CD4-positive, CD25-positive, alpha-beta regulatory T cell (primary cell): ENCODE results near the gene SF3B5. TPM values are rescaled to one million over a fixed set of nuclear protein-coding genes. Genes with fewer than 3 reads are reported as not detected.
"Not testable (repeated sequence)": the region's sequence is repeated elsewhere in the genome, so short reads cannot be mapped to it uniquely, and the experiment has no call there.

Experiments
- ATAC-seq, 2 donors: fragments of 150-1000 bp; cut with Tn5 transposase; one replicate each; pipeline ENCODE4 v1.10.0; 2021; ENCODE audit warnings: low read depth in 2 of 2, moderate number of reproducible peaks in 2 of 2, moderate library complexity in 1 of 2
- DNase-seq, 3 donors: peaks; one replicate each; pipeline versions ENCODE4 v3.0.0 to v3.0.0-alpha.2; 2012 to 2022; ENCODE audit warnings: mixed read lengths in 1 of 3
- H3K27ac ChIP-seq: one replicate; pipeline ENCODE4 v1.7.0; 2013; ENCODE audit warnings: mild to moderate bottlenecking, low read length; ENCODE audit not compliant: insufficient read depth, poor library complexity, severe bottlenecking
- H3K27me3 ChIP-seq: one replicate; pipeline ENCODE4 v1.7.0; 2013; ENCODE audit warnings: low read length; ENCODE audit not compliant: control insufficient read depth, insufficient read depth
- H3K36me3 ChIP-seq: one replicate; pipeline ENCODE4 v1.7.0; 2013; ENCODE audit warnings: mild to moderate bottlenecking, low read length, moderate library complexity; ENCODE audit not compliant: control insufficient read depth, insufficient read depth
- H3K4me1 ChIP-seq: 2 replicates; pipeline ENCODE4 v1.7.0; 2013; ENCODE audit warnings: mild to moderate bottlenecking, low read length; ENCODE audit not compliant: insufficient read depth, control insufficient read depth, poor library complexity, severe bottlenecking
- H3K4me3 ChIP-seq: one replicate; pipeline ENCODE4 v1.7.0; 2013; ENCODE audit warnings: low read depth, mild to moderate bottlenecking, low read length, moderate library complexity
- H3K9me3 ChIP-seq, 2 experiments: 1 replicate in 1 of 2; 2 replicates in 1 of 2; pipeline ENCODE4 v1.7.0; 2013; ENCODE audit warnings: low read length in 2 of 2, mild to moderate bottlenecking in 1 of 2, moderate library complexity in 1 of 2; ENCODE audit not compliant: control insufficient read depth in 2 of 2
- H3K27ac Mint-ChIP-seq, 3 donors: one replicate each; pipeline ENCODE4 v1.8.0; 2020 to 2022; ENCODE audit warnings: mild to moderate bottlenecking in 3 of 3, mixed read lengths in 3 of 3, moderate library complexity in 2 of 3
- H3K27me3 Mint-ChIP-seq: one replicate; pipeline ENCODE4 v1.8.0; 2022; ENCODE audit warnings: mild to moderate bottlenecking, mixed read lengths
- H3K36me3 Mint-ChIP-seq: one replicate; pipeline ENCODE4 v1.8.0; 2020; ENCODE audit warnings: mixed read lengths
- H3K4me1 Mint-ChIP-seq, 4 donors: one replicate each; pipeline ENCODE4 v1.8.0; 2020 to 2022; ENCODE audit warnings: mixed read lengths in 4 of 4, mild to moderate bottlenecking in 1 of 4
- H3K4me3 Mint-ChIP-seq, 4 donors: one replicate each; pipeline ENCODE4 v1.8.0; 2020 to 2022; ENCODE audit warnings: mild to moderate bottlenecking in 4 of 4, mixed read lengths in 4 of 4, moderate library complexity in 3 of 4
- H3K9me3 Mint-ChIP-seq, 7 donors: one replicate each; pipeline ENCODE4 v1.8.0; 2020 to 2022; ENCODE audit warnings: mixed read lengths in 7 of 7, mild to moderate bottlenecking in 3 of 7, moderate library complexity in 2 of 7
- polyA plus RNA-seq, 4 donors: library from polyadenylated mRNA; unstranded; fragments of 300-500 nt; fragmentation: Illumina TruSeq; gene quantifications; one replicate each; pipeline ENCODE4 v1.2.3, GENCODE V29; 2021
- total RNA-seq: library from RNA; stranded (reverse); gene quantifications from one replicate; pipeline ENCODE4 v1.2.3, GENCODE V29; 2022

Gene SF3B5
- total and polyA plus RNA-seq, 5 donors from 2014 or later, result 127 to 448 (median 440) TPM

DNA sequence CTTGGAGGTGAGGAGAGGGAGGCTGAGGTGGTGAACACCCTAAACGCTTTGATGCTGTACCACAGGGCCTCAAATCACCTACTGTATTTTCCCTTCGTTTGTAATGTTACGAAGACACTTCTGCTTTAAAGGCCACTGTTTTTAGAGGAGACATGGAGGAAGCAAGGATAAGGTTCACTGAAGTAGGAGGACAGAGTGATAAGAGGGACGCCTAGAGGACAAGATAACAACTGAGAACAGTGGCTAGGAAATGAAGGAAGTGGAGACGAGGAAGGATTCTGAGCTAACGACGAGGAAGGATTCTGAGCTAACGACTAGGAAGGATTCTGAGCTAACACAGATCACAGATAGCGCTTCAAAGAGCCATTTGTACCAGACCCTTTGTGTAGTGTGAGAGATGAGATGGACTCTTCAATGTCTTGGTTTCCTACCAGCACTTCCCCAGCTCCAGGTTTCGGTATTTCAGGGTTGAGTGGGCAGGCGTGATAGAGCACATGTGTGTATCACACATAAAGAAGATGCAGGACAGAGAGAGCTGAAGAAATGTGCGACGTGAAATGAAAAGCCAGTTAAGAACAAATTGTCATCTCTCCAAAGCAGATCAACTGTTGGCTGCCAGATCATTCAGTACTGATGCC, 7.5 kb downstream of the SF3B5 start:
- no peak for ATAC-seq
- H3K27ac ChIP-seq, result no peak overlapping the region
- H3K9me3 Mint-ChIP-seq, result no peaks in the 10 kb centered on the region

DNA sequence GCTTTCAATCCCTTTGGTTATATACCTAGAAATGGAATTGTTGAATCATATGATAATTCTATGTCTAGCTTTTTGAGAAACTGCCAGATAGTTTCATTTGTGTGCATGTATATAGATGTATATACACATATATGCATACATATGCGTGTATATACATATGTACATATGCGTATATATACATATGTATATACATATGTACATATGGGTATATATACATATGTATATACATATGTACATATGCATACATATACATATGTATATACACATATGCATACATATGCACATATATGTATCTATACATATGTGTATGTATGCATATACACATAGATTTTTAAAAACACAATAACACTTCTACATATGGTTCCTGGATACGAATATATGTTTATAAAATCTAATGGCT, 8.4 kb downstream of the SF3B5 start:
- Mint-ChIP-seq H3K27me3 (no peaks in the 10 kb centered on the region), H3K9me3 (no peaks in the 10 kb centered on the region), H3K36me3 (peaks cover 14% of the 10 kb centered on the region), H3K27ac (no peak overlapping the region), H3K4me1 (peaks cover 0 to 12% (median 6%) of the 10 kb centered on the region in 4 donors), H3K4me3 (no peak overlapping the region)
- DNase-seq (no peak), ATAC-seq (no peak)
- Histone ChIP-seq H3K4me1 (no peaks in the 10 kb centered on the region), H3K27ac (no peak overlapping the region), H3K27me3 (no peaks in the 10 kb centered on the region), H3K4me3 (no peak overlapping the region), H3K9me3 (no peaks in the 10 kb centered on the region), H3K36me3 (peaks cover 3% of the 10 kb centered on the region)

More for the DNA sequence above, 7.5 kb downstream of the SF3B5 start:
- H3K9me3 ChIP-seq, result no peaks in the 10 kb centered on the region
- peaks cover 3% of the 10 kb centered on the region for H3K36me3 ChIP-seq
- H3K27me3 ChIP-seq, result no peaks in the 10 kb centered on the region
- H3K36me3 Mint-ChIP-seq, result peaks cover 14% of the 10 kb centered on the region
- no peak for DNase-seq
- H3K27ac Mint-ChIP-seq, result peak overlapping the region in 1 of 3 donors; percentile 35
- no peaks in the 10 kb centered on the region for H3K27me3 Mint-ChIP-seq
- no peak overlapping the region for H3K4me3 ChIP-seq
- no peaks in the 10 kb centered on the region for H3K4me1 ChIP-seq
- H3K4me3 Mint-ChIP-seq, result no peak overlapping the region
- H3K4me1 Mint-ChIP-seq, result peaks cover 0 to 12% (median 6%) of the 10 kb centered on the region in 4 donors

DNA sequence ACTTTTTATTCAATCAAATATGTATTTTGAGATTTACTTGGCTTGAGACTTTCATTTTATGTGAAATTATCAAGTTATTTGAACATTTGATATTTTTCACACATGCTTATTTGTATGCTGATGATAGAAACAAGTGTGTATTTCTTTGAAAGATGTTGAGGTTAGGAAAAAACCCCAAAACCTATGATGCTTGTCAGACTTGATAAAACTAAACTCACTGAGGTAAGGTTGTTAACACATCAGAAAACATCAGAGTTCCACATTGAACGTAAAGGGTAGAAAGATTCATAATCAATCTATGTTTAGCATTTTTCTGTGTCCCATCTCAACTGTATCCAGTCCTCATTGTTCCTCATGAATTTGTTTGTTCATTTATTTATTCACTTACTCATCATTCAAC, 12.2 kb downstream of the SF3B5 start:
- Histone ChIP-seq H3K36me3 (peaks cover 3% of the 10 kb centered on the region), H3K4me1 (no peaks in the 10 kb centered on the region), H3K9me3 (no peaks in the 10 kb centered on the region), H3K27ac (no peak overlapping the region), H3K27me3 (no peaks in the 10 kb centered on the region), H3K4me3 (no peak overlapping the region)
- no peak for DNase-seq
- H3K27me3 Mint-ChIP-seq, result no peaks in the 10 kb centered on the region
- peaks cover 10% of the 10 kb centered on the region for H3K36me3 Mint-ChIP-seq
- no peak overlapping the region for H3K4me3 Mint-ChIP-seq
- no peaks in the 10 kb centered on the region for H3K9me3 Mint-ChIP-seq
- H3K4me1 Mint-ChIP-seq, result peaks cover 0 to 7% (median 2%) of the 10 kb centered on the region in 4 donors
- no peak for ATAC-seq
- no peak overlapping the region for H3K27ac Mint-ChIP-seq

DNA sequence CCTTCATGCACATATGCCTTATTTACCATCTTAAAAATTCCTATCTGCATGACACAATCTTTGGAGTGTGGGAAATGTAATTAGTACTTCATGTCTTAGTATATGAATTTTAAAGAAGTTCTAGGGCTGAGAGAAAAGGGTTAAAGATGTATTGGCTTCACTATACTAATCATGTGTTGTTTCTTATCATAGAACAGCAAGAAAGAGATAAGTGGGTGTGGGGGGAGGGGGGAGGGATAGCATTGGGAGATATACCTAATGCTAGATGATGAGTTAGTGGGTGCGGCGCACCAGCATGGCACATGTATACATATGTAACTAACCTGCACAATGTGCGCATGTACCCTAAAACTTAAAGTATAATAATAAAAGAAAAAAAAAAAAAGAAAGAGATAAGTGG, 13.0 kb downstream of the SF3B5 start:
- H3K9me3 Mint-ChIP-seq, H3K4me3 ChIP-seq, H3K36me3 ChIP-seq, H3K4me3 Mint-ChIP-seq, H3K27me3 ChIP-seq, H3K36me3 Mint-ChIP-seq, H3K9me3 ChIP-seq, H3K27ac Mint-ChIP-seq, H3K4me1 Mint-ChIP-seq, H3K27ac ChIP-seq, DNase-seq, H3K4me1 ChIP-seq, ATAC-seq, H3K27me3 Mint-ChIP-seq: not testable (repeated sequence)

DNA sequence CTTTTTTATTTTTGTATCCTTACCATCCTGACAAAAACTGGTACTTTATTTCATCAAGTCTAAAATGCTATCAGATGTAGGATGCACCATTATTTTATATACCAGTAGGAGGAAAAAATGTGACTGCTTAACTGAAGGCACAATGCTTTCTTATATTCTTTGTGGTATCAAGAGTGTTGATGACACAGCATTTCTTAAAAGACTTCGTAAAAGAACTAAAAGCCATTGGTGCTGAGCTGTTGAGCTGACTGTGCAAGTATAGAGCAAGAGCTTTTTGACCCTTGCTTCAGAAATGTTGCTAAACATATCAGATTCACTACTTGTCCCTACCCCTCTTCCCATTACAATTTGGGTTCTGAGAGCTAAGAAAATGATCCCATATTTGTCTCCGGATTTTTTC, 17.5 kb downstream of the SF3B5 start:
- Histone ChIP-seq H3K9me3 (no peaks in the 10 kb centered on the region), H3K36me3 (no peaks in the 10 kb centered on the region), H3K4me1 (no peaks in the 10 kb centered on the region), H3K27ac (no peak overlapping the region), H3K27me3 (no peaks in the 10 kb centered on the region), H3K4me3 (no peak overlapping the region)
- H3K9me3 Mint-ChIP-seq, result no peaks in the 10 kb centered on the region
- no peak overlapping the region for H3K27ac Mint-ChIP-seq
- H3K36me3 Mint-ChIP-seq, result no peaks in the 10 kb centered on the region
- H3K4me1 Mint-ChIP-seq, result no peaks in the 10 kb centered on the region
- no peak overlapping the region for H3K4me3 Mint-ChIP-seq
- H3K27me3 Mint-ChIP-seq, result peaks cover 5% of the 10 kb centered on the region
- no peak for DNase-seq
- no peak for ATAC-seq

DNA sequence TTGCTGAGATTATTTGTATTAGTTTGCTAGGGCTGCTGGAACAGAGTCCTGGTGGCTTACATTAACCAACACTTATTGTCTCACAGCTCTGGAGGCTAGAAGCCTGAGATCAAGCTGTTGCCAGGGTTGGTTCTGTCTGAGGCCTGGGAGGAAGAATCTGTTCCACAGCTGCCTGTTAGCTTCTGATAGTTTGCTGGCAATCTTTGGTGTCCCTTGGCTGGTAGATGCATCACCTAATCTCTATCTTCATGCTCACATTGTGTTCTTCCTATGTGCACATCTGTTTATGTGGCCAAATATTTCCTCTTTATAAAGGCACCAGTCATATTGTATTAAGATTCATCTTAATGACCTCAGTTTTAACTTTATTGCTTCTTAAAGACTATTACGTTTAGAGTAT, 19.5 kb downstream of the SF3B5 start:
- DNase-seq (no peak), ATAC-seq (no peak)
- Histone ChIP-seq H3K36me3 (no peaks in the 10 kb centered on the region), H3K4me1 (no peaks in the 10 kb centered on the region), H3K27me3 (no peaks in the 10 kb centered on the region), H3K4me3 (no peak overlapping the region), H3K9me3 (no peaks in the 10 kb centered on the region), H3K27ac (no peak overlapping the region)
- peaks cover 8% of the 10 kb centered on the region for H3K27me3 Mint-ChIP-seq
- H3K9me3 Mint-ChIP-seq, result peaks cover 0 to 2% (median 0%) of the 10 kb centered on the region in 7 donors
- H3K27ac Mint-ChIP-seq, result no peak overlapping the region
- no peaks in the 10 kb centered on the region for H3K4me1 Mint-ChIP-seq
- H3K4me3 Mint-ChIP-seq, result no peak overlapping the region
- peaks cover 1% of the 10 kb centered on the region for H3K36me3 Mint-ChIP-seq

DNA sequence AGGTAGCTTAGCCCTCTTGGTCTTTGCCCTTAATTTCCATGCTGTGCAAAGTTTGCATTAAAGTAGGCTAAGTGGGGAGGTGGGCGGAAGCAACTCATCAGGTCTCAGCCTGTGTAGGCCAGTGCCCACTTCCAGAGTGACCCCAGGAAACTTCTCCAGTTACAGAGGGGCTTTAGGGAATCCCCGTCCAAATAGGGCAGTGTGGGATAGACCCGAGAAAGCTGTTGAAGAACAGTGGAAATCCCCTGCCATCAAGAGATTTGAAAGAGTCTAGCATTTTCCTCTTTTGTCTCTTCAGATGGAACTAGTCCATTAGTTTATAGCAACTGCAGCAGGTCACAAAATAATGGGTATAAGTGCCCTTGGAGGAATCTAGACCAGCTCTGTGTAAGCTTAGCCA, 20.2 kb downstream of the SF3B5 start:
- ATAC-seq, result no peak
- no peak for DNase-seq
- H3K4me1 Mint-ChIP-seq, result no peaks in the 10 kb centered on the region
- no peak overlapping the region for H3K27ac Mint-ChIP-seq
- no peak overlapping the region for H3K4me3 Mint-ChIP-seq
- Histone ChIP-seq H3K4me1 (no peaks in the 10 kb centered on the region), H3K4me3 (no peak overlapping the region), H3K27ac (no peak overlapping the region), H3K36me3 (no peaks in the 10 kb centered on the region), H3K27me3 (no peaks in the 10 kb centered on the region), H3K9me3 (no peaks in the 10 kb centered on the region)
- H3K27me3 Mint-ChIP-seq, result peaks cover 10% of the 10 kb centered on the region
- peaks cover 4% of the 10 kb centered on the region for H3K36me3 Mint-ChIP-seq
- peaks cover 0 to 2% (median 0%) of the 10 kb centered on the region in 7 donors for H3K9me3 Mint-ChIP-seq

DNA sequence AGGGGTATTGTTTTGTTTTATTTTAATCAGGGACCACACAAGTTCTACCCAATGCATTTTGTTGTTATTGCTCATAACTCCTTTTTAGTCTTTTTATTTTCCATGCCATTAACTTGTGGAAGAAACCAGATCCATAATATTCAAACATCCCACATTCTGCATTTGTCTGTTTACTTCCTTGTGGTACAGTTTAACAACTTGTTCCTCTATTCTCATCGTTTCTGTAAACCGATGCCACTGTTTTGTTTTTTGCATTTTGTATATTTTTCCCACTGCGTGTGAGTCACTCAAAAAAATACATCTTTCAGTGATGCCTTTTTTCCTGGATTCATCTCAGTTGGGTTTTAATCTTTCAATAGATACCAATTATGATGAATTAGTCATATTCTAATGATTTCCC, 22.3 kb downstream of the SF3B5 start:
- H3K36me3 ChIP-seq, result no peaks in the 10 kb centered on the region
- H3K27ac Mint-ChIP-seq, result no peak overlapping the region
- H3K4me3 Mint-ChIP-seq, result no peak overlapping the region
- peaks cover 4% of the 10 kb centered on the region for H3K36me3 Mint-ChIP-seq
- H3K4me1 ChIP-seq, result no peaks in the 10 kb centered on the region
- DNase-seq (no peak), ATAC-seq (no peak)
- no peaks in the 10 kb centered on the region for H3K4me1 Mint-ChIP-seq
- no peak overlapping the region for H3K4me3 ChIP-seq
- H3K27me3 ChIP-seq, result no peaks in the 10 kb centered on the region
- peaks cover 0 to 2% (median 0%) of the 10 kb centered on the region in 7 donors for H3K9me3 Mint-ChIP-seq
- H3K27ac ChIP-seq, result no peak overlapping the region
- H3K9me3 ChIP-seq, result no peaks in the 10 kb centered on the region
- peaks cover 10% of the 10 kb centered on the region for H3K27me3 Mint-ChIP-seq
